SW480 (cell line): ENCODE data around the gene CNTN5.

Source experiments
- DNase-seq: peaks from one replicate; pipeline ENCODE4 v3.0.0-alpha.2; 2016; ENCODE audit warnings: low spot score

The CNTN5 gene

DNA sequence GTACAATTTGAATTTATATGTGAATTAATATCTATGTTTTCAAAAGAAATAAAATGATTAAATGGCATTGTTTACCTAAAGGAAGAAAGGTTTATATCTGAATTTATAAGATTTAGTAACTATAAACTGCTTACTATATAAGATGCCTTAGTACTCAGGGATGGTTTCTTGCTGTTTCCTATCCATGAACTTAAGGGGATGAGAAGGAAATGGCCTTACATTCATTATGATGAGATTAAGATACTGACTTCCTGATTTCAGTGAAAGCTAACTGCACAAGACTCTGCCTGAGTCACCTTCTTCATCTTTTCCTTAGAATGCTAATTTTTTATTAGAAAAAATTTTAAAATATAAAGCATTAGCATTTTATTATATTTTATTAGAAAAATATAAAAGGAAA lies 1060.1 kb downstream of the CNTN5 start:
- no peak for DNase-seq

DNA sequence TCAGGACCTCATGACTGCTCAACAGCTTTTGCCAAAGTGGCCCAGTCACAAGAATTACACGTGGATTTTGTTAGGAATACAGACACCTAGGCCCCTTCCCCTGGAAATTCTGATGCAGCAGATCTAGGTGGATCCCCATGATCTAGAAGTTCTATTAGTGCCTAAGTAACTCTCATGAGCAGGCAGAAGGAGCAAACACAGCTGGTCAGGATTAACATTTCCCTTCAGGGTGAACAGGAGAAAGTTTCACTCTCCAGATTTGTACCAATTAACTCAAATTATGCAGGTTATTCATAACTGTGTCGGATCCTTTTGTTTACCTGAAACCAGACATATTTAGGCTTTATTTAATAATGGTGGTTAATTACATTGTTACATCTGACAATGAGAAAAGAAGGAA lies 1072.9 kb downstream of the CNTN5 start:
- DNase-seq, result no peak

DNA sequence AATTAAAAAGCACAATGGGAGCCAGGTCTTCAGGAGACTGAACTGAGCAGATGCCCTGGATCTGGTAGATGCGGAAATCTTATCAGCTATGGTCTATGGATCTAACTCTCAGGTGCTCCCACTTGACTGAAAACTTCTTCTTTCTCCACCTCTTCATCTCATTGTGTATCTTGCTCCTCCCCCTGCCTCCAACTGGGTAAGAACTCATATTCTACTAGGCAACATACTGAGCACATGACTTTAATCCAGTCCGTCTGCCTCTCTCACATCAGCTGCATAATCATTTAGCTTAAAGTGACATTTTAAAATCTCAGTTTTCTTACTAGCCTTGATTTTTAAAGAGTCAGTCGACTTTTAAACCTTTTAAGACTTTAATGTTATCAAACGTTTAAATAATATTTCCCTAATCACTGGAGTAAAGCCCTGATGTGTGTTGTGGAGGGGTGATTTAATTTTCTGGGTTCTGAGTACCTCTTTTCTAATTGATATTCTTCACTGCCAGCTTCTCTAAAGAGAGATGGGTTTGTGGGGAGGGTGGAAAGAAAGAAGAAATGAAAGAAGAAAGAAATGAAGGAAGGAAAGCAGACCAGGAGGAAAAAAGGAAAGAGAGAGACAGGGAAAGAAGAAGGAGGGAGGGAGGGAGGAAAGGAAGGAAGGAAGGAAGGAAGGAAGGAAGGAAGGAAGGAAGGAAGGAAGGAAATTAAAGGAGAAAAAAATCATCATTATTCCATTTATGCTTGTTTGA lies 1073.5 kb downstream of the CNTN5 start:
- no peak for DNase-seq

DNA sequence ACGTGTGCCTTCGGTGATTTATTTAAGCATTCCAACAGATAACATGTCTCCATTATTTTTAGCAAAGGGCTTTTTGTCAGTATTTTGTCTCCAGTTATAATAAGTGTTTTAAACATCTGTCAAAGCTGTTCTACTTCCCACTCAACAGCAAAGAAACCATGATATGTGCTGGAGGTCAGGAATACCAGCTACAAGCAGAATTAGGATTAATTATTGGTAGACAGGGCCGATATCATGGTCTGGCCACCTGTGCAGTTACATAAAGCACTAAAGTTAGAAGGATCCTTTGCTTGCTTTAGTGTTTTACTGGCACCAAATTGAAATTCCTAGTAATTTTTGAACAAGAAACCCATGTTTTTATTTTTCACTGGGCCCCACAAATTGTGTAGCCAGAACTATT lies 1075.1 kb downstream of the CNTN5 start:
- DNase-seq, result no peak

DNA sequence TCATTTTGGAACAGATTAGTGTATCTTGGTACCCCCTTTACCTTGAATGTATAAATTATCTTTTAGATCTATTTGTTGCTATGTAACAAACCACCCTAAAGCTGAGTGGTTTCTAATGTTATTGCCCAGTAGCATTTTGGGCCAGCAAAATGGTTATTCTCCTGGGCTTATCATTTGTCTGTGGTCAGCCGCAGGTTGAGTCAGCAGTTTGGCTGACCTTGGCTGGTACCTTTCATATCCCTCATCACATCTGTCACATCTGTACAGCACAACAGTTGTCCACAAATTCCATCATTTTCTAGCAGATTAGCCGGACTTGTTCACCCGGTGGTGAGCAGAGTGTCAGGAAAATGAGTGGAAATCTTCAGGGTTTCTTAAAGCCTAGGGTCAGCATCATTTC lies 1077.8 kb downstream of the CNTN5 start:
- no peak for DNase-seq

DNA sequence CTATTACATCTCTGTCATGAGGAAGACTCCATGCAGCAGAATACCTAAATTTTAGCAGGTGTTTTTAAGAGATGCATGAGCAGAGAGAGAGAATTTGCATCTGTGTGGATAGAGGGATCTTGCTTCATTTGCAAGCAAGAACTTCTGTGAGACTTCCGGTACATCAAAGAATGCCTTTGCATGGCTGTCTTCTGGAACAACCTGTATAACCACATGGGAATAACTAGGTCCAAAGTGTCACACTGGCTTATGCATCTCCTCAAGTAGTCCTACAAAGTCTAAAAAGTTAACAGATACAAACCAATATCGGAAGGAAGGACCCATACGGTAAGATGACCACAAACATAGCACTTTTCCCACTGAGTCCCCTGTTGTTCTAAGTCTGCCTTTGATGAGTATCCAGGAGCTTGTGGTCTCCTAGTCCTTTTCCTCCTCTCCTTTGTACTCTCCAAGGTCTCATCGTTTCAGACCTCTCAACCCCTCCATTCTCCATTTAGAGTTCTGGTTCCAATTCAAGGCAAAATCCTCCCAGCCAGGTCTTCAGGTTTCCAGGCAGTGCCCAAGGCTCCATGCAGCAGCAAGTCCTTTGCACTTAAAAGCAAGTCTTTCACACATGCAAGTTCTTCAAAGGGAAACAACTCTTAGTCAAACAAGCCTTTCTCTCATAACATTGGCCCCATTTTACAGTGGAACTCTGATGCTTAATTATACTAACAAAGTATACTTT lies 1084.7 kb downstream of the CNTN5 start:
- no peak for DNase-seq

DNA sequence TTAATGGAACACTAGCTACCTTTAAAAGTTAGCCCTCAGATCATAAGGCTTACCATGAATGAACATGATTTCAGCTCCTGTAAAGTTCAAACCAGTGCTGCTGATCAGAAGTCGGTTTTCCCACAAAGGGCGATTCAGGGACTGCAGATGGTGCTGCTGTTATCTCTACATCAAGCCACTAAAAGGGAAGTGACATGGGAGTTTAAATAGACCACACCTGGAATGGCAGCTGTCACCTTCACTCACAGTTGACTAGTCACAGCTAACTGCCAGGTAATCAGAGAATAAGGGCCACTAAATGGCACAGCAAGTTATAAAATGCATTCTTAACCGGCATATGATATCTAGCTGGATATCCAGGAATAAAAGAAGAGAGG lies 1085.2 kb downstream of the CNTN5 start:
- peak; percentile 53 for DNase-seq

DNA sequence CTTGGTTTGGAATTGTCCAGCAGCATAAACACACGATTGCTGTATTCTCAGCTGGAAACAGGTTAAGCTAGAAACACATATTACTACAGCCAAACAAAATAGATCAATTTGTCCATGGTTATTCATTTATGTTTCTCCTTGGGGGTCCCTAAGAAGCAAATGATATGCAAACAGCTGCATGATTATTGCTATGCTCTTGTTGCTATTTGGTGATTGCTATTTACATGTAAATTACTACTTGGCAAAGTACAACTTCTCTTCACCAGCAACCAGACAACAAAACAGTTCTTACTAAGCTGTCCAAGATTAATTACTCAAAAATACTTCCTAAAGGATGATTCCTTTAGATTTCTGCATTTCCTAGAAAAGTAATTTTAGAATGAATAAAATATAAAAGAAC lies 1098.4 kb downstream of the CNTN5 start:
- DNase-seq, result no peak

DNA sequence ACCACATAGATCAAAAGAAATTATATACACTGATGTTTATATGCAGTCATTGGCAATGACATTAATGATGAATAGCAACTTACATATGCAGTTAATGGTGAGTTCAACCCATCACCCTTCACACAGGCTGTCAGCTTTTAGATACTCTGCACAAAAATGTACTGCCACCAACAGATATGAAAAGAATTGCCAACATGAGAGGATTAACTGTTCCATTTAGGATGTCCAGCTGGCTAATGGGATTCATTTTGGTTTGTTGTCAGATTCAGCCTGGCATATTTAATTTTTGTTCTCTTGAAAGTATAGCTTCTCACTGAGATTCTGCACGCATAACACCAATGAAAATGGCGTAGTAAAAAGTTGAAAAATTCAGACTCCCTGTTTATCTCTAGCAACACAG lies 1112.4 kb downstream of the CNTN5 start:
- no peak for DNase-seq

DNA sequence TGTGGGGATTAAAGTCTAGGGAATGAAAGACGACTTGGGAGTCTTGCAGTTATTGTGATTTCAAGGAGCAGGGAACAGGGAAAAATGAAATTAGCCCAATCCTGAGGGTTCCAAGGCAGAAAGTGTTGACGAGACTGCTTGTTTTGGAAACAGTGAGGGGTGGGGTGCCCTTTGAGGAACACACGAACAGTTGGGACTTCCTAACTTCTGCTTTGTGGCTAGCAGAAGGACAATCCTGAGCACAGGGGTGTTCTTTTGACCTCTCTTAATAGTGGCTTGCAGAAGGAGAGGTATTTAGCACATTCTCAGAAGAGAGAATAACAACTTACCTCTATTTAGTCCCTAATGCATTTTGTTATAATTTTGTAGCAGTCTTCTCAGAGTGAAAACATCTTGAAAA lies 1120.5 kb downstream of the CNTN5 start:
- DNase-seq, result no peak

DNA sequence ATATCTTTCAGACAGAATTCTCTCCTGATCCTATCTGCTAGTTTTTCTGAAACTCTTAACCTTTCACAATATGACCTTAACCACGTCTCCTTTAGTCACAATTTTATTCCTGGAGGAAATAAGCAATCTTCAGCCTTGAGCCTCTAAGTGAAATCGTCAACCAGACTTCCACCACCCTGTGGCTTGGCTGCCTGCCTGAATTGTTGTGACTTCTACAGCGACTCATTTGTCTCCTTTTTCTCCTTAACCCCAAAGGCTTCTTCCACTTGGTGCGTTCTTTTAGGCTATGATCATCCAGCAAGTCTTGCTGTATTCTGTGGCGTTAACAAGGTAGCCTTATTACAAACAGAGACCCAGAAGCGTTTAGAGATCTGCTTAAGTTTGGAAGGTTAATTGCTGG lies 1131.2 kb downstream of the CNTN5 start:
- no peak for DNase-seq

DNA sequence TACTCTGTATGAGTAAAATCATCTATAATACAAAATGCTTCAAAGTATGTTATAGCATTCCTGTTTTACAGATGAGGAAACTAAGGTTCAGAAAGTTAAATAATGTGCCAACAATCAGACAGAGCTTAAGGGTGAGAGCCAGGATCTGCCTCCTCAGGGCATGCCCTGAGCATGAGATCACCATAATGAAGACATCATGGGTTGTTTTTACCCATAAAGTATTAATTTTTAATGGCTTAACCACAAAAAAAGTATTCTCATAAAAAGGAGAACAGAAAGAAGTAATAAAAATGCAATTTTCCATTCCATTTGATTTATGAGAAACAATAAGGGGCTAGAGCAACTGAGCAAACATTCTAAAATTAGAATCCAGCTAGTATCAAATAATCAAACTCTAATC lies 1132.0 kb downstream of the CNTN5 start:
- DNase-seq, result no peak

DNA sequence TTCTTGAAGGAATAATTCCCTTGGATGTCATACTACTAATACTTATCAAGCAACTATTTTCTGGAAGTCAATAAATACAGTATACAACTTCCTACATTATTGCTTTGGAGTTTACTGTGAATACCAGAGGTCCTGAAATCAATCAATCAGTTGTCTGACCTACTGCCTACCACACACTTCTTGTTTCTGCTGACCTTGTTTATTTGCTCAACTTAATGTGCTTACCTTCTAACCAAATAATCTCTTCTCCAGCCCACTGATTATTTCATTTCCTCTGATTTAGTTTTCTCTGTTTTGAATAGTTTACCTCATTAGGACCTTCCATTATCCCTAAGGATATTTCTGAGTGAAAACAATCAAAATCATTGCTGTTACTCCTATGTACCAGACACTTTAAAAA lies 1142.7 kb downstream of the CNTN5 start:
- no peak for DNase-seq

DNA sequence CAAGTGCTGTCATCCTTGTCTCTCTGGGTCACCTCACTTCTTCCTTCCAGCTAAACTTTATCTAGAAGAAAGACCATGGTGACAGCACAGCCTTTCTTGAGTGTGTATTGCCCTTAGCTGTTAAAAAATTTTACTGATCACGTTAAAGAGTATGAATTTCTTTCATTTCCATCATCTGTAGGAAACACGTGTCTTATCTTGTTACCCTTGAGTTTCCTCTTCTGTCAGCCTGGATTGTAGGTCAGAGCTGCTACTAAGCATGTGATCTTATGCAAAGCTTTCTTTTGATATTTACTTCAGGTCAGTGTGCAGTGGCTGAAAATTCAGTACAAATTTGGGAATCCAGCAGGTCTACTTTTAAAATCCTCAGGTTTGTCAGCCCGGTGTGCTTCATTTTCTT lies 1154.1 kb downstream of the CNTN5 start:
- no peak for DNase-seq

DNA sequence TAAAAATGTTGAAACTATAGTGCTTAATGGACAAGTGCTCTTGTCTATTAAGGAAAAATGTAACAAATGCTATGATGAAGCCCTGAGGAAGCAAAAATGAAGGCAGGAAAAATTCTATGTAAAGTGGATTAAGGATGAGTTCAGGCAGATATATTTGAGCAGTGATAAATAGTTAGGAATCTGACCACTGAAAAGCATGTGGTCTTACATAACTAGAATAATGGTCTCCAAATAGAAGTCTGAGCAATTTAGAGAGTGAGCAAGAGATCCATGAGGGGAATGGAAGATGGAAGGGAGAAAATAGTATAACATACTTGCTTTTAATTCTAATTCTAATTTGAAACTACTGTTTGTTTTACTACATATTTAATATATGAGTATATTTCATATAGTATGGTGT lies 1155.7 kb downstream of the CNTN5 start:
- DNase-seq, result no peak

DNA sequence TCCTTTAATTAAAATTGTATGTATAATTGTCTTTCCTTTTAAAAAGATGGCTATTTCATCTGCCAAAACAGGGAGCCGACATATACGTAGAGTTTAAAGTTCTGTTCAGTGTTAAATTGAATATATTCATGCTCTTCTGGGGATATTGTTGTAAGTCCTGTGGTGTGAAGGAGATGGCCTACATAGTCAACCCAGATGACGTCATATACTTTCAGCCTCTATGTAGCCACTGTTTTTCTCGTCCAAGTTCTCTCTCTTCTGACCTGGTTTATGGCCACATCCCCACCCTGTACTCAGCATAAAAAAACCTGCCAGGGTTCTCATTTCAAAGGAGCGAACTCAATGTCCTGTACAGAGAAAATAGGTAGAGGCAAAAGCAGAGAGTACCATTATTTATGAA lies 1156.9 kb downstream of the CNTN5 start:
- no peak for DNase-seq

DNA sequence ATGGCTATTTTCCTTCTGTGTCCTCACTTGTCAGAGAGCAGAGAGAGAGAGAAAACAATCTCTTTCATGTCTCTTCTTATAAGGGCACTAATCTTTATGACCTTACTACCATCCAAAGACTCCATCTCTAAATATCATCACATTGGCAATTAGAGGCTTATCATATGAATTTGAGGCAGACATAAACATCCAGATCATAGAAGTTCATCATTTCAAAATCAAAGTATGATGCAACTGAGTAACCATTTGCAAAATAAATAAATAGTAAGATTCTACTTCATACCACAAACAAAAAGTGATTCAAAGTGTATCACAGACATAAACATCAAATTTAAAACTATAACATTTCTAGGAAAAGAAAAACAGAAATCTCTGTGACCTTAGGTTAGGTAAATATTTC lies 1161.6 kb downstream of the CNTN5 start:
- no peak for DNase-seq

DNA sequence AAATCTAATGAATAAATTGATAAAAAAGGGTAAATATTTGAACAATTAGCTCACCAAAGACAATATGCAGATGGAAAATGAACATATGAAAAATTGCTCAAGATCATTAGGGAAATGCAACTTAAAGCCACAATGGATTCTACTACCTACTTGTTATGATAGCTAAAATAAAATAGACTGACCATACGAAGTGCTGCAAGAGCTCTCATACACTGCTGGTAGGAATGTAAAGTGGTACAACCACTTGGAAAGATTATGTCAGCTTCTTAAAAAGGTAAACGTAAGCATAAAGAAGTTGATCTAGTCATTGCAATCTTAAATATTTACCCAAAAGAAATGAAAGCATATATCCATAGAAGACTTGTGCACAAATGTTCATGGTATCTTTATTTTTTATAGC lies 1162.2 kb downstream of the CNTN5 start:
- no peak for DNase-seq

DNA sequence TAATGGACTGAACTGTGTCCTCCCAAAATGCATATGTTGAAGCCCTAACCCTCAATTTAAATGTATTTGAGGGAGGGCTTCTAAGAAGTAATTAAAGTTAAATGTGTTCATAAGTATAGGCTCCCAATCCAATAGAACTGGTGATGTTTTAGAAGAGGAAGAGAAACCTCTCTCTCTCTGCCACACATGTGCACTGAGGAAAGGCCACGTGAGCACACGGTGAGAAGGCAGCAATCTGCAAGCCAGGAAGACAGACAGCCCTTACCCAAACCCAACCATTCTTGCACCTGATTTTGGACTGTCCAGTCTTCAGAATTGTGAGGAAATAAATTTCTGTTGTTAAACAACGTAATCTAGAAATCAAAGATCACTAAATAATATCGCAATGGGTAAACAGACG lies 1164.8 kb downstream of the CNTN5 start:
- no peak for DNase-seq

DNA sequence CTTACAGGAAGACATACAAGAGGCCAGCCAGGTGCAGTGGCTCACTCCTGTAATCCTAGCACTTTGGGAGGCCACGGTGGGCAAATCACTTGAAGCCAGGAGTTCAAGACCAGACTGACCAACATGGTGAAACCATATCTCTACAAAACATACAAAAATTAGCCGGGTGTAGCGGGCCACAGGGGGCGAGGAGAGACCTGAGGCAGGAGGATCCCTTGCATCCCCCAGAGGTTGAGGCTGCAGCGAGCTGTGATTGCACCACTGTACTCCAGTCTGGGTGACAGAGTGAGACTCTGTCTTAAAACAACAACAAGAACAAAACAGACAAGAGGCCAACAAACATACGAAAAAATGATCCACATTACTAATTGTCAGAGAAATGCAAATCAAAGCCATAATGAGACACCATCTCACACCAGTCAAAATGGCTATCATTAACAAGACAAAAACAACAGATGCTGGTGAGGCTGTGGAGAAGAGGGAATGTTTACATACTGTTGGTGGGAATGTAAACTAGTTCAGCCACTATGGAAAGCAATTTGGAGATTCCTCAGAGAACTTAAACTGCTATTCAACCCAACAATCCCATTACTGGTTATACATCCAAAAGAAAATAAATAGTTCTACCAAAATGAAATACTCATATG lies 1167.5 kb downstream of the CNTN5 start:
- DNase-seq, result no peak

DNA sequence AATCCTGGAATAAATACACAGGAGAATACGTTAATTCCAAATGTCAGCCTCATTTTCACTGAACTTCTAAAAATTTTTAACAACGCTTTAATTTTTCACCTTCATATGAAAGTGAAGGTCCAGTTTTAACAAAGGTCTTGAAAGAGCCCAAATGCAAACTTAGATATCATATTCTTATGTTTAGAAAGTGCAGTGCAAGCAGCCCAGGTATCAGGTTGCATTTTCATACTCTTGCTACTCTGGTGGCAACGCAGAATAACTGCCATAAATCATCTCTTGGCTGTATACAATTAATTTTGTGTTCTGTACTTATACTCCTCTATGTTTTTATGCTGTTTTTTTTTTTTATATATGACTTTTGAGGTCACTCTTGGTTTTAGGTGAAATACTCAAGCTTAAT lies 1169.6 kb downstream of the CNTN5 start:
- DNase-seq, result no peak

DNA sequence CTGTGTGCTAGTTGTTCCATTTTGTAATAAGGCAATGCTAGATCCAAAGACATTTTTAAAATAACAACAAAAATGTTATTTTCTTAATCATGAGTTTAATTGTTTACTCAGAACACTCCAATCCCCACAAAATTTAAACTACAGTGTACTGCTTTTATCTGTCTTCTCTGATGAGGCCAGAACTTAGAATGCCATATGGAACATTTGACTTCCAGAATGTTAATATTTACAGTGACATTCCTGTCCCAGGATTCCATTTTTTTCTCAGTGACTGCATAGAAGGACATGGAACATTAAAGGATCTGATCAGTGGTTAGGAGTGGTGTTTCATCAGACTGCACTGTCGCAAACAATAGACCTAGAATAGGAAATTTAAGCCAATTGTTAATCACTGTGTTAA lies 1171.4 kb downstream of the CNTN5 start:
- no peak for DNase-seq

DNA sequence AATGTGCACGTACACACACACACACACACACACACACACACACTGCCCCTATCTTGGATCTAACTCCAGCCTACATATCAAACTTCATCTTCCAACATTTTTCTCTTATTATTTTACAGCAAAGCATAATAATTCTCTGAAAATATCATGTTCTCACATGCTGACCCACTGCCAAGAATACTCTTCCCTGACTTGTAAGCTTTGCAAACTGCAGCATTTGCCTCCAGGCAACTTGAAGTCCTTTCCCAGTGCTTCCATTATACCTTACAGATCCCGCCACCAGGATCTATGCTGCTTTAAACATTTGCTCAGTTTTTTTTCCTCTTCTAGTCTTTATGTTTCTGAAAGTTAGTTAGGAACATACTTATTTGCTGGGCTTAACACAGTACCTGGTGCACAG lies 1183.0 kb downstream of the CNTN5 start:
- DNase-seq, result no peak

DNA sequence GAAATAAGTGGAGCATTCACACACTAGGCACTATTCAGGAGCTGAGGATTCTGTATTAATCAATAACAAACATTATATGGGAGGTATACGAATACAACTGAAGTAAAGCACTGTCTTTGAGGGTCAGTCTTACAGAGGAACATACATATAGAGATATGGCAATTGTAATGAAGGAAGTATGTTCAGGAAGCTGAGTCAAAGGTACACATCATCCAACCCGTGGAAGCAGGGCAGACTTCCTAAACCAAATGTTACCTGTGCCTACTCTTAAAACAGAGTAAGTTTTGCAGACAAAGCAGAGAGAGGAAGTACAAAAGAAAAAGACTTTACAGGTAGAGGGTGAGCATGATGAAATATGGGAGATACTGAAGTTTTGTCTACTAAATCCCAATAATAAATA lies 1185.2 kb downstream of the CNTN5 start:
- no peak for DNase-seq
